ENCODE results near the gene KLHL9.

KLHL9 gene

DNA sequence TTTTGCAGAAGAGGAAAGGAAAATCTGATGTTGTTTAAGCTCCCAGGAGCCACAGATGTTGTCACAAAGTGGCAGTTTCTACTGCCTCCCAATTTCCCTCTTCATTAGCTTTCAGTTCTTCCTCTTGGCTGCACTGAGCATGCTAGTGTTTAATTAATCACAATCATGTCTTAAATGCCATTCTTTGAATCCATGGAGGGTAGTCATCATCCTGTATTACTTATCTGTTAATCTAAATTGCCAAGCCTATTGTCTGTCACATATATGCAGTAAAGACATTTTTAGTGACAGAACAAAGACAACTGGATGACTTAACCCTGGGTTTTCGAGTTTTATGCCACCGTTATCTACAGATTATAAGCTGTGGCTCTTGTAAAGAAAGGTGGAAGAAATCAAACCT, 14.7 kb downstream of the KLHL9 start:
- DNase-seq (ENCODE audit: low read depth, low spot score) = no peak
- H3K4me3 ChIP-seq (ENCODE audit: low read length) = no peak overlapping the region

DNA sequence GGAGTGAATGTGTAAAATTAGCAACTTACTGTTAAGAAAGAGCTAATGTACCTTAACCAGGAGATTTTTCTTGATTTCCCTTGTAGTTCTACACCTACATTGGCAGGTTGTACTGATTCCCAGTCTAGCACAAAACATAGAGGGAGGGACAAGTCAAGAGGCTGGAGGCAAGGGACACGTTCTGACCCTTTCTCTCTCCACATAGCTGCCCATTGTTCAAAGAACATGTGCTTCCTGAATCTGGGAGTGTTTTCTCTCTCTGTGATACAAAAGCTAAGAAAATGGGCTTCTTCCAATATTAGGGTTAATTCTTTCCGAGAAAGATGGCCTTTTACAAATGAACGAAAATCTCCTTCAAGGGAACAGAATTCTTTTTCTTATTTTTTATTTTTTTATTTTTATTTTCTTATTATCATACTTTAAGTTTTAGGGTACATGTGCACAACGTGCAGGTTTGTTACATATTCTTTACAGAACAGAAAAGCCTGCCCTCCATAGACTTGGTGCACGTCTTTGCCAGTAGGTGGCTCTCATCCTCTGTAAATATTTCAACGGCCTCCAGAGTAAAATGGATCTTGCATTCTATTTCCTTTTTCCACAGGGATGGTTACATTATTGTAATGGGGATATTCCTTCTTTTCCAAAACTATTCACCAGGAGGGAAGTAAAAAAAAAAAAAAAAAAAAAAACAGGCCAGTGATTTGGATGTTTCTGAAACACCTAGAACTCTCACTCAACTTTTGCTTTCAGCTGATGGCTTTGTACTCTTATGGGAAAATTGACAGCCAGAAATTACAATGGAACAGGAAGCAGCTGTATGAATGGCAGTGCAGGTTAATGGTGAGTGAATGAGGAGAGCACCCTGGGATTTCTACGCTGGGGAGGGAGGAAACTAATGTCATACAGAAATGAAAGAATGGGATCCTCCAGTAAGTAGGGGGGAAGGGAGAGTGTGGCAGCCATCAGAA, 17.0 kb downstream of the KLHL9 start:
- no peak for DNase-seq (ENCODE audit: low read depth, low spot score)

DNA sequence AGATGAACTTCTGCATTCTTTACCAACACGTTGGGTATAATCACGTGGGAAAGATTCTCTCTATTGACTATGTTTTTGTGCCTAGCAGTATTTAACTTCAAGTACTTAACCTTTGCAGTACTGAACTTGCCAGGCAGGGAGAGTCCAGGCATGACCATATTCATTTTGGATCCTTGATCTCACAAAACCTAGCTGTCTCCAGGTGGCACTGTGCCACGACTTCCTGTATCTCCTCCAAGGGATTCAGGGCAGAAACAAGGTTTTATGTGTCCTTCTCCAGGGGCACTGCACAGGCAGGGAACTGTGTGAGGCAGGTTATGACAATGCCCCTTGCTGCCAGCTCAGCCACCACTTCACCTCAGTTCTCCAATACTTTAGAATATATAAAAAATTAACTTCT, 18.3 kb downstream of the KLHL9 start:
- DNase-seq (ENCODE audit: low read depth, low spot score) = no peak
- H3K4me3 ChIP-seq (ENCODE audit: low read length) = no peak overlapping the region

More for the DNA sequence above, 17.0 kb downstream of the KLHL9 start:
- H3K4me3 ChIP-seq (ENCODE audit: low read length) = no peak overlapping the region

DNA sequence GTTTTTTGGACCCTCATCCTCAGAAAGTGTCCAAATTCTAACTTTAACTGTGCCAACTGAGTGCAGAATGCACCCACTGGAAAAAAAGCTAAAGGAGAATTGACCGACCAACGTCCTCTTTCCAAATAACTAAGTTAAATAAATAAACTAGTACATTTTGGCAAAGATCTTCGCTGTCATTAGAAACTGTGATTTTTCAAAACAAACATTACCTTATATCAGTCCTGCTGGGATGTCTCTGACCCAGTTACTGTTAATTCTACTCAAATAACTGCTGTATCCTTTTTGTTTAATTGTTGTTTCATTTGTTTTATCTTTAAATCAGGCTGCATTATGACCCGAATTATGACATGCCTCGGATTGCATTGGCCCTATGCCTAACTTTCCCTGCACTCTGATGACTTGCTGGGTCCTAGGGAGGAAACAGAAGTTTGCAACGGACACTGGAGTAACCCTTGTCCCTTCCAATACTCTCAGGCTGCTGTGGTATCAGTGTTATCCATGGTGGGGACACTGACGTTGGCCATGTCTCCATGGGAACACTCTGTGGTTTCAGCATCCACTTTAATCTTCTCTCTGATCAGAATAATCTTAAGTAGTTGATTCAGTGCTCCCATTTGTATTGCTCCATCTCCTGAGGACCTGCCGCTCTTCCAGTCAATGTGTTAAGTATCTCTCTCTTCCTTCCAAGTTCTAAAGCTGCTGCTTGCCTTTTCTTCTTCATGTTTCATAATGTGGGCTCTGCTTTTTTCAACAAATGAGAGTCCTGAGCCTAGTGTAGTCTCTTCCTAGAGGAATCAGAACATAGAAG, 19.0 kb downstream of the KLHL9 start:
- DNase-seq (ENCODE audit: low read depth, low spot score) = no peak
- no peak overlapping the region for H3K4me3 ChIP-seq (ENCODE audit: low read length)

DNA sequence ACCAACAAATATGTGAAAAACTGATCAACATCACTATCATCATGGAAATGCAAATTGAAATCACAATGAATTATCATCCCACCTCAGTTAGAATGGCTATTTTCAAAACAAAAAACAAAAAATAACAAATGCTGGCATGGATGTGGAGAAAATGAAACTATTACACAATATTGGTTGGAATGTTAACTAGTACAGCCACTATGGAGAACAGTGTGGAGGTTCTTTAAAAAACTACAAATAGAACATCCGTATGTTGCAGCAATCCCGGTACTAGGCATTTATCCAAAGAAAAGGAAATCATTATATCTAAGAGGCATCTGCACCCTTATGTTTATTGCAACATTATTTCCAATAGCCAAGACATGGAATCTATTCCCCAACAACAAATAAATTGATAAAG, 21.1 kb downstream of the KLHL9 start:
- no peak for DNase-seq (ENCODE audit: low read depth, low spot score)
- no peak overlapping the region for H3K4me3 ChIP-seq (ENCODE audit: low read length)

DNA sequence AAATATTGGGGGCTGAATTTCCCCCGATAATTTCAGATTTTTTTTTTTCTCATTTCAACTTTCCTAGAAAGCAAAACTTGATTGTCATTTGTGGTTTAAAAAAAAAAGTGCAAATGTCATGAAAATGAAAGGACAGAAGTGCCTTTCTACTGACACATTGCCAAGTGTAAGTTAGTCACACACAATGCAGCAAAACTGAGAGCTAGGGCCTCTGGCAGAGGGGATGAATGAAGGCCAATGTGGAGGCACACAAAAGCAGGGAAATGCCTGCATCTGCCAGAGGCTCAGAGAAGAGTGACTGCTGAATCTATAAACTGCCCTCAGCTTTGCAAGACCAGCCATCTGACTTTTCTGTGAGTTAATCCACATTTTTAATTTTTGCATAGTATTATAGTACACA, 23.3 kb downstream of the KLHL9 start:
- DNase-seq (ENCODE audit: low read depth, low spot score) = no peak
- H3K4me3 ChIP-seq (ENCODE audit: low read length) = no peak overlapping the region

DNA sequence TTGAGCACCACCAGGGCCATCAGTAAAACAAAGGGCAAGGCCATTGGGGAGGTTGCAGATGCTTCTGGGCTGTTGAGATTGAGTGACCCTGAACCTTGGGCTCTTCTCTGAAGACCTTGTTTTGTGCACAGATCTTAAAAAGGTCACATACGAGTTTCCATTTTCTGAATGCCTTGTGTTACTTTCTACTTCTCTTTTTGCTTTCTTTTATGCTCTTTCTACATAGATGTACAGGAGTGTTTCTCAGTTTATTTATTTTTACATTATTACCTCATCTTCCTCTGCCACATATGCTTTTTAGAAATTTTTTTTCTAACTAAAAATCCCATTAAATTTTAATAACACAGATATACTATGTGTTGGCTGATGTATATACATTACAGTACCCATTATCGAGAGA, 30.0 kb downstream of the KLHL9 start, which contains the start of gene IFNA5:
Gene IFNA5 (minus strand): TSS at position 101 of the 400 bp plus-strand sequence. CDS start 57 bp downstream, at position 44.
- H3K4me3 ChIP-seq (ENCODE audit: low read length) = no peak within 1 kb of the TSS
- DNase-seq (ENCODE audit: low read depth, low spot score) = no peak

DNA sequence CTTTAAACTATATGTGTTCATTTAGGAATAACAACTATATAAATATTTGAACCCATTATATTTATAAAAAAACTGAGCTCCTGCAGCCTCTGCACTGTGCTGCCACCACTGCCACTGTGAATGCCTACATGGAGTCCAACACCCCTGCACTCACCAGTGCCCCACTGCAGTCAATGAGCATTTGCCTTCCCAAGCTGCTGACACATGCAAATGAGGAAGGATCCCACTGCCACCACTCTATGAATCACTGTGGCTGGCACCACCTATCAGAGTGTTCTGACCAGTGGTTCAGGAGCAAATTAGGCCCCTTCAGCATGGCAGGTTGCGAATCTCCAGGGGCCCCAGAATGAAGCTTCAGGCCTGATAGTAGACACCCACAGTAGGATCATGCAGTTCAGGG, 39.2 kb downstream of the KLHL9 start:
- H3K4me3 ChIP-seq (ENCODE audit: low read length) = no peak overlapping the region
- no peak for DNase-seq (ENCODE audit: low read depth, low spot score)

DNA sequence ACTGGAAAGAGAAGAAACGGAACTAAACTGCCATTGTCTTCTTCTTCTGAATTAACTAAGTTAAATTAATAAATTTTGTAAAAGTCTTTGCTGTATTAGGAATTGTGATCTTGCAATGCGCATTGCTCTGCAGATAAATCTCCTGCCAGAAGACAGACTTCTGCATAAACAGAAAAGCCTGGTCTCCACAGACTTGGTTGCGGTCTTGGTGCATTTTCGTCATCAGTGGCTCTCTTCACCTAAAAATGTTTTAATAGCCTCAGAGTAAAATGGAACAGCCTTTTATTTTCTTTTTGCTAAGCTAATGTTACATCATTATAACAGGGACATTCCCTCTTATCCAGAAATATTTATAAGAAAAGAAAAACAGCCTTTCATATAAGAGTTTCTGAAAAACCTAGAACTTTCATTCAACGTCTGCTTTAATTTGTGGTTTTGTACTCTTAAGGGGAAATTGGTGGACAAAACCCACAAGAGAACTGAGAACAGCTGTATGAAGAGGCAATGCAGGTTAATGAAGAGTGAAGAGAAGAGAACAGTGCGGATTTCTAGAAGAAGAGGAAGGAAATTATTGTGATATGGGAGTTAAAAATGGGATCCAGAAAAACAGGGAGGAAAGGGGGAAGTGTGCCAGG, 40.2 kb downstream of the KLHL9 start:
- no peak overlapping the region for H3K4me3 ChIP-seq (ENCODE audit: low read length)
- no peak for DNase-seq (ENCODE audit: low read depth, low spot score)

DNA sequence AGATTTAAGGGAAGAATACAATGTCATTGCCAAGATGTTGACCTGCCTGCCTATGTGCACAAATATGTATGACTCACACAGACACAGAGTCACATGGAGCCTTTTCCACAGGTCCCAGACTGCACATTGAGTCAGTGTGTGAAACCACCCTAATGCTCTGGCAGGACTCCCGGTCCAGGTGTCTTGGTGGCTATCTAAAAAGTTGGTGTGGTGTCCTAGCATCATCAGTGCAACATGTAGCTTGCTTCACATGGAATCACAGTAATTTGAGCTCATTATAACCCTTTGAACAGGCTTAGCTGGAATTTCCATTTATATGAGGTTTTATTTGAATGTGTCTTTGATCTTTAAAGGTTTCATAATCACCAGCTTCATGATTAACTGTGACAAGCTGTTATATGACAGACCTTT, 40.8 kb downstream of the KLHL9 start:
- DNase-seq (ENCODE audit: low read depth, low spot score) = no peak
- H3K4me3 ChIP-seq (ENCODE audit: low read length) = no peak overlapping the region

DNA sequence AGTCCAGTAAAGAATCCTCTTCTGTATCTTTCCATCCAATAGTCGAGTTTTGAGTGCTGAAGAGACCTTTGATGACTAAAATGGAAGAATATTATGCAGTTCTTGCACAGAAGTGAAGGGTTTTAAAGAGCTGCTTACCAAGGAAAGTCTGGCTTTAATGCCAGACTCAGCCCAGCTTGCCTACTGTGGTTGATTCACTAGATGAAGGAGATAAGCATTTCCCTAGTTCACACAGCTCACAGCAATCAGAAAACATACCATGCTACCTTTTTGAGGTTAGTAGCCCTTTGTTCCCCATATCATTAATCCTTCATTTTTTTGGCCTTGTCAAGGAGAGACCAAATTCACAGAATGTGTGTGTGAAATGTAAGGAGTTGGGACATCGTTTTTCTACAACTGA, 45.4 kb downstream of the KLHL9 start:
- no peak overlapping the region for H3K4me3 ChIP-seq (ENCODE audit: low read length)
- no peak for DNase-seq (ENCODE audit: low read depth, low spot score)

DNA sequence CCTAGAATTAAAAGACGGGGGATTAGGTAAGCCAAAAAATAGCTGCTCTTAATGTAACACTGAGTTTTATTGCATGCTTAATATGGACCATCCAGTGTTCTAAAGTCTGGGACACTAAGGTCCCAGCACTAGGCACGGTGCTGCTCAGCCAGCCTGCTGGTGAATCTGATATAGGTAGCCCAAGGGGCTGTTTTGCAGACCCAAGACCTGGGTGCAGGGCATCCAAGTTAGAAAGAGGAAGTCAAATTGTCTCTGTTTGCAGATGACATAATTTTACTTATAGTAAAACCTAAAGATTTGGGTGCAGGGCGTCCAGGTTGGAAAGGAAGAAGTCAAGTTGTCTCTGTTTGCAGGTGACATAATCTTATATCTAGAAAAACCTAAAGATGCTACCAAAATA, 47.9 kb downstream of the KLHL9 start:
- no peak overlapping the region for H3K4me3 ChIP-seq (ENCODE audit: low read length)
- DNase-seq (ENCODE audit: low read depth, low spot score) = no peak

DNA sequence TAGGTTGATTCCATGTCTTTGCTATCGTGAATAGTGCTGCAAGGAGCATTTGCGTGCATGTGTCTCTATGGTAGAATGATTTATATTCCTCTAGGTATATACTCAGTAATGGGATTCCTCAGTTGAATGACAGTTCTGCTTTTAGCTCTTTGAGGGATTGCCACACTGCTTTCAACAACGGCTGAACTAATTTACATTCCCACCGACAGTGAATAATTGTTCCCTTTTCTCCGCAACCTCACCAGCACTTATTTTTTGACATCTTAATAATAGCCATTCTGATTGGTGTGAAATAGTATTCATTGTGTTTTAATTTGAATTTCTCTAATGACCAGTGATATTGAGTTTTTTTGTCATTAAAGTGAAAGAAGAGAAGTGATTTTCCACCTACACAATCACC, 48.5 kb downstream of the KLHL9 start:
- no peak for DNase-seq (ENCODE audit: low read depth, low spot score)

DNA sequence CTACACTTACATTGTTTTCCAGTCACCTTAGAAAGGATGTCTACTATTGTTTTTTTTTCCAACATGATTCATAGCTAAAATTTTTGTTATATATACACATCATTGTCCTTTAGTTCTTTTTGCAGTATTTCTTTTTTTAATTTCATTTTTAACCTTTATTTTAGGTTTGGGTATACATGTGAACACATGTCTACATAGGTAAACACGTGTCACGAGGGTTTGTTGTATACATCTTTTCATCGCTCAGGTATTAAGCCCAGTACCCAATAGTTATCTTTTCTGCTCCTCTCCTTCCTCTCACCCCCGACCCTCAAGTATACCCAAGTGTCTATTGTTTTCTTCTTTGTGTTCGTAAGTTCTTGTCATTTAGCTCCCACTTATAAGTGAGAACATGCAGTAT, 49.1 kb downstream of the KLHL9 start:
- H3K4me3 ChIP-seq (ENCODE audit: low read length) = no peak overlapping the region
- DNase-seq (ENCODE audit: low read depth, low spot score) = no peak

More for the DNA sequence above, 48.5 kb downstream of the KLHL9 start:
- H3K4me3 ChIP-seq (ENCODE audit: low read length) = no peak overlapping the region

DNA sequence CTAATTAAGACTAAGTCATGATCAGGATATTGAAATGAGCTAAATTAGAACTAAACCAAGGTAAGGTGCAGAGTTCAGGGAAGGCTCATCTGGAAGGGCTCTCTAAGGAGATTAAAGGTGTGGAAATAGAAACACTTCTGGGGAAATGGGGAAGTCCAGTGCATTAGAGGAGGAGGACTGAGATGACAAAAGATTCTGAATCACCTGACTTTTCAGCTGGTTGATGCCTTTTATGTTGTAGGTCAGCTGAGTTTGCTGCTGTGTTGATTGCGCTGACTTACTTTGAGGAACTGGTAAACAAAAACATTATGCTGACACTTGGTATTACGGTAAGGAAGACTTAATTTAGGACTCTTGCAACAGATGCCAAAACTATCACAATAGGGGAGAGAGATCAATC, 53.9 kb downstream of the KLHL9 start:
- DNase-seq (ENCODE audit: low read depth, low spot score) = no peak
- H3K4me3 ChIP-seq (ENCODE audit: low read length) = no peak overlapping the region

Data from Jurkat, Clone E6-1 (cell line).